Mesenchymal stem cell (in vitro differentiated cells and primary cell): ENCODE data around the gene SOX9.
A peak's percentile ranks its signal among the peaks of the same experiment; 100 is the strongest.

ENCODE experiments used
- DNase-seq: peaks from one replicate; pipeline ENCODE4 v3.0.0-alpha.2; 2013
- H2AFZ ChIP-seq: one replicate; pipeline ENCODE4 v1.6.1; 2013; ENCODE audit warnings: low read depth, mild to moderate bottlenecking, control low read depth, inconsistent platforms, low read length, moderate library complexity
- H2AK5ac ChIP-seq: 2 replicates; pipeline ENCODE4 v1.6.1; 2013; ENCODE audit warnings: low read length, moderate library complexity, mild to moderate bottlenecking, inconsistent platforms; ENCODE audit not compliant: severe bottlenecking
- H2BK120ac ChIP-seq: one replicate; pipeline ENCODE4 v1.6.1; 2013; ENCODE audit warnings: low read depth, mild to moderate bottlenecking, inconsistent platforms, low read length, moderate library complexity
- H2BK12ac ChIP-seq, 2 experiments: one replicate each; pipeline ENCODE4 v1.6.1; 2013; ENCODE audit warnings: inconsistent platforms in 2 of 2, low read length in 2 of 2, mild to moderate bottlenecking in 2 of 2, moderate library complexity in 2 of 2, control low read depth in 1 of 2
- H2BK15ac ChIP-seq: one replicate; pipeline ENCODE4 v1.6.1; 2013; ENCODE audit warnings: mild to moderate bottlenecking, low read depth, inconsistent platforms; ENCODE audit not compliant: poor library complexity, severe bottlenecking
- H2BK5ac ChIP-seq: 2 replicates; pipeline ENCODE4 v1.6.1; 2013; ENCODE audit warnings: low read depth, mild to moderate bottlenecking, low read length, control low read depth, inconsistent platforms; ENCODE audit not compliant: poor library complexity, severe bottlenecking
- H3K14ac ChIP-seq, 2 experiments: one replicate each; pipeline ENCODE4 v1.6.1; 2013; ENCODE audit warnings: inconsistent platforms in 2 of 2, low read length in 2 of 2, control low read depth in 1 of 2, mild to moderate bottlenecking in 1 of 2, moderate library complexity in 1 of 2
- H3K18ac ChIP-seq, 2 experiments: one replicate each; pipeline ENCODE4 v1.6.1; 2013; ENCODE audit warnings: inconsistent platforms in 2 of 2, low read length in 2 of 2, control low read depth in 1 of 2, low read depth in 1 of 2, mild to moderate bottlenecking in 1 of 2
- H3K23ac ChIP-seq, 2 experiments: one replicate each; pipeline ENCODE4 v1.6.1; 2013; ENCODE audit warnings: inconsistent platforms in 2 of 2, low read length in 2 of 2, mild to moderate bottlenecking in 2 of 2, moderate library complexity in 2 of 2, control low read depth in 1 of 2
- H3K27ac ChIP-seq: 2 replicates; pipeline ENCODE4 v1.5.1; 2013; ENCODE audit warnings: mild to moderate bottlenecking, moderate library complexity, low read length, control low read depth, inconsistent platforms; ENCODE audit not compliant: poor library complexity, severe bottlenecking
- H3K27me3 ChIP-seq, 2 experiments: 2 replicates each; pipeline versions ENCODE4 v1.6.1 to v1.7.0; 2013; ENCODE audit warnings: low read length in 2 of 2, mild to moderate bottlenecking in 2 of 2, moderate library complexity in 2 of 2, control low read depth in 1 of 2, inconsistent platforms in 1 of 2; ENCODE audit not compliant: control insufficient read depth in 1 of 2, insufficient read depth in 1 of 2
- H3K36me3 ChIP-seq, 2 experiments: 2 replicates each; pipeline versions ENCODE4 v1.6.1 to v1.7.0; 2013; ENCODE audit warnings: low read length in 2 of 2, control low read depth in 1 of 2, inconsistent platforms in 1 of 2, low read depth in 1 of 2, mild to moderate bottlenecking in 1 of 2; ENCODE audit not compliant: insufficient read depth in 2 of 2, control insufficient read depth in 1 of 2
- H3K4ac ChIP-seq, 2 experiments: one replicate each; pipeline ENCODE4 v1.6.1; 2013; ENCODE audit warnings: inconsistent platforms in 2 of 2, low read length in 2 of 2, mild to moderate bottlenecking in 2 of 2, moderate library complexity in 2 of 2, control low read depth in 1 of 2, low read depth in 1 of 2
- H3K4me1 ChIP-seq: 2 replicates; pipeline ENCODE4 v1.6.1; 2013; ENCODE audit warnings: low read depth, low read length, control low read depth; ENCODE audit not compliant: control insufficient read depth, insufficient read depth
- H3K4me2 ChIP-seq: 2 replicates; pipeline ENCODE4 v1.6.1; 2013; ENCODE audit warnings: low read length, mild to moderate bottlenecking, inconsistent platforms; ENCODE audit not compliant: poor library complexity, severe bottlenecking
- H3K4me3 ChIP-seq, 2 experiments: 2 replicates each; pipeline versions ENCODE4 v1.5.1 to v1.7.0; 2013; ENCODE audit warnings: low read length in 2 of 2, mild to moderate bottlenecking in 2 of 2, control low read depth in 1 of 2, low read depth in 1 of 2; ENCODE audit not compliant: insufficient read depth in 1 of 2
- H3K79me1 ChIP-seq: replicated peaks from 2 replicates; pipeline ENCODE4 v1.6.1; 2013; ENCODE audit warnings: mild to moderate bottlenecking, control low read depth, low read length, inconsistent platforms; ENCODE audit not compliant: poor library complexity, severe bottlenecking
- H3K9ac ChIP-seq: 2 replicates; pipeline ENCODE4 v1.7.0; 2013; ENCODE audit warnings: mild to moderate bottlenecking, low read length, moderate library complexity
- H3K9me3 ChIP-seq: 2 replicates; pipeline ENCODE4 v1.7.0; 2013; ENCODE audit warnings: mild to moderate bottlenecking, low read length; ENCODE audit not compliant: control insufficient read depth
- H4K8ac ChIP-seq: one replicate; pipeline ENCODE4 v1.6.1; 2013; ENCODE audit warnings: inconsistent platforms, mild to moderate bottlenecking, low read length, moderate library complexity
- H4K91ac ChIP-seq: one replicate; pipeline ENCODE4 v1.6.1; 2013; ENCODE audit warnings: mild to moderate bottlenecking, low read length, inconsistent platforms
- WGBS: methylation state at CpG from one replicate; pipeline ENCODE4 v1.1.7; 2013; ENCODE audit warnings: mixed read lengths; 5-methylcytosine and 5-hydroxymethylcytosine counted together

Gene SOX9

DNA sequence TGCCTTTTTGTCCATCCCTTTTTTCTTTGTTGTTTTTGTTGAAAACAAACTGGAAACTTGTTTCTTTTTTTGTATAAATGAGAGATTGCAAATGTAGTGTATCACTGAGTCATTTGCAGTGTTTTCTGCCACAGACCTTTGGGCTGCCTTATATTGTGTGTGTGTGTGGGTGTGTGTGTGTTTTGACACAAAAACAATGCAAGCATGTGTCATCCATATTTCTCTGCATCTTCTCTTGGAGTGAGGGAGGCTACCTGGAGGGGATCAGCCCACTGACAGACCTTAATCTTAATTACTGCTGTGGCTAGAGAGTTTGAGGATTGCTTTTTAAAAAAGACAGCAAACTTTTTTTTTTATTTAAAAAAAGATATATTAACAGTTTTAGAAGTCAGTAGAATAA lies 4.9 kb downstream of the SOX9 start:
- H2BK15ac ChIP-seq: no peak overlapping the region
- H2BK5ac ChIP-seq: no peak overlapping the region
- H3K14ac ChIP-seq: no peak overlapping the region
- H3K4me2 ChIP-seq: no peak overlapping the region
- H4K8ac ChIP-seq: no peak overlapping the region
- H2BK120ac ChIP-seq: no peak overlapping the region
- peaks cover 1% of the 10 kb centered on the region for H3K79me1 ChIP-seq
- no peaks in the 10 kb centered on the region for H3K9me3 ChIP-seq
- peak; percentile 13 for DNase-seq
- no peaks in the 10 kb centered on the region for H3K27me3 ChIP-seq
- H3K4ac ChIP-seq: no peak overlapping the region
- H3K4me3 ChIP-seq: peak overlapping the region in 1 of 2 experiments; percentile 16
- peaks cover 19 to 22% of the 10 kb centered on the region in 2 experiments for H3K36me3 ChIP-seq
- peaks cover 15% of the 10 kb centered on the region for H3K4me1 ChIP-seq
- H2BK12ac ChIP-seq: no peak overlapping the region
- H2AFZ ChIP-seq: no peak overlapping the region
- H3K23ac ChIP-seq: no peak overlapping the region
- H3K27ac ChIP-seq: no peak overlapping the region
- H3K9ac ChIP-seq: peak overlapping the region; percentile 69
- H2AK5ac ChIP-seq: no peak overlapping the region
- H4K91ac ChIP-seq: no peak overlapping the region
- no peak overlapping the region for H3K18ac ChIP-seq

DNA sequence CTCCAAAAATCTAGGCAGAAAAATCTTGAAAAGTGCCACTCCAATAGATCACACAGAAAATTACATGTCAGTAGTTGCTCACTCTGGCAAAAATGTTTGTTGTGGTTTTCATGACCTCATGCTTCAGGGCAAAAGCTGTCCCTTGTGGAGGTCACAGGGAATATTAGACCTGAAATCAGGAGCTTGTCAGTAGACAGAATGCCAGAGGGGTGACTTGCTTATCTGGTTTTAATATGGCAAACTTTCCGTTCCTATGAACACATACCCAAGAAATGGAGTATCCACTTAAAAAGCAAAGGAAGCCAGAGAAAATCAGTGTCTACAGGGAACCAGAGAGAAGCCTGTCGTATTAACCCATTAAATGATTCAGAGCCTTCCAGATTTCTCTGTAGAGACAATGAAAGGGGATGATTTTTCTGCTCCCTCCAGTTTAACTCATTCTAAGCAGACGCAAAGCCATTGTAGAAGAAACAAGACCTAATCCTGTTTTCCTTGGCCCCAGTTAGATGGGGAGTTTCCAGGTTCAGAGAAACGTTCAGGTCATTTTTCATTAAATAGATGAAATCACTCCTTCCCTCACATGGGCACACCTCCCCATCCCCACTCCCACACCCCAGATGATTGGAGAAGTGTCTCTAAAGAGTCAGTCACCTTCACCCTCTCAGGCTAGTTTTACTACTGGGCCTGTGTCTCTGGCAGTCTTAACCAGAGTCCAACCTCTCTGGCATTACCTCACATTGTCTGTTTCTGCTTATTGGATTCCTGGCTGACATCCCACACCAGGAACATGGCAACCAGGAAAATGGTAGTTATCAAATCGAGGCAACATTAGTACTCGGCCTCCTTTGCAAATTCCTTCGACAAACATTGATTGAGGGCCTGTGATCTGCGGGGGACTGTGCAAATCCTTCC lies 6.0 kb downstream of the SOX9 start:
- H3K14ac ChIP-seq: no peak overlapping the region
- H3K79me1 ChIP-seq: peaks cover 1% of the 10 kb centered on the region
- H2BK5ac ChIP-seq: no peak overlapping the region
- H2BK15ac ChIP-seq: no peak overlapping the region
- no peak overlapping the region for H2AK5ac ChIP-seq
- peak overlapping the region; percentile 69 for H3K9ac ChIP-seq
- no peaks in the 10 kb centered on the region for H3K9me3 ChIP-seq
- no peak overlapping the region for H4K91ac ChIP-seq
- no peak overlapping the region for H2BK12ac ChIP-seq
- no peak overlapping the region for H2AFZ ChIP-seq
- H3K4me1 ChIP-seq: peaks cover 15% of the 10 kb centered on the region
- WGBS: 74% methylated on average over 7 of the region's 8 CpGs
- H3K18ac ChIP-seq: no peak overlapping the region
- H3K4me2 ChIP-seq: no peak overlapping the region
- H4K8ac ChIP-seq: no peak overlapping the region
- no peaks in the 10 kb centered on the region for H3K27me3 ChIP-seq
- H3K36me3 ChIP-seq: peaks cover 19 to 22% of the 10 kb centered on the region in 2 experiments
- peak overlapping the region in 1 of 2 experiments; percentile 24 for H3K4ac ChIP-seq
- no peak overlapping the region for H3K4me3 ChIP-seq
- no peak overlapping the region for H3K23ac ChIP-seq
- no peak overlapping the region for H2BK120ac ChIP-seq
- DNase-seq: peak; percentile 72
- peak overlapping the region; percentile 55 for H3K27ac ChIP-seq

- Histone ChIP-seq H4K91ac (no peak overlapping the region), H2AFZ (no peak overlapping the region), H3K79me1 (peaks cover 1% of the 10 kb centered on the region), H3K27ac (no peak overlapping the region), H3K9ac (peak overlapping the region; percentile 69), H2BK5ac (no peak overlapping the region), H3K14ac (no peak overlapping the region), H3K4ac (no peak overlapping the region), H3K36me3 (peaks cover 15 to 19% of the 10 kb centered on the region in 2 experiments), H2AK5ac (peak overlapping the region; percentile 36), H3K27me3 (no peaks in the 10 kb centered on the region), H3K9me3 (no peaks in the 10 kb centered on the region), H3K4me3 (no peak overlapping the region), H3K4me2 (no peak overlapping the region), H2BK15ac (no peak overlapping the region), H2BK120ac (no peak overlapping the region), H4K8ac (no peak overlapping the region), H3K23ac (no peak overlapping the region), H2BK12ac (no peak overlapping the region), H3K4me1 (peaks cover 14% of the 10 kb centered on the region), H3K18ac (no peak overlapping the region)
- DNase-seq: no peak
- 100% methylated on average over 1 of the region's 3 CpGs for WGBS
Measured at GRCh38 chr17:72128039-72128438, 7.2 kb downstream of the SOX9 start.

- H3K9me3 ChIP-seq: no peaks in the 10 kb centered on the region
- no peak overlapping the region for H4K8ac ChIP-seq
- H3K27ac ChIP-seq: no peak overlapping the region
- H3K4me2 ChIP-seq: no peak overlapping the region
- no peak overlapping the region for H2AK5ac ChIP-seq
- H3K4ac ChIP-seq: no peak overlapping the region
- no peaks in the 10 kb centered on the region for H3K79me1 ChIP-seq
- no peaks in the 10 kb centered on the region for H3K27me3 ChIP-seq
- 80% methylated on average over 7 of the region's 7 CpGs for WGBS
- H2BK12ac ChIP-seq: no peak overlapping the region
- H3K4me1 ChIP-seq: peaks cover 4% of the 10 kb centered on the region
- H3K14ac ChIP-seq: no peak overlapping the region
- no peaks in the 10 kb centered on the region for H3K36me3 ChIP-seq
- no peak overlapping the region for H4K91ac ChIP-seq
- no peak overlapping the region for H3K18ac ChIP-seq
- no peak overlapping the region for H2BK5ac ChIP-seq
- H3K9ac ChIP-seq: peak overlapping the region; percentile 2
- H3K4me3 ChIP-seq: peak overlapping the region in 1 of 2 experiments; percentile 50
- no peak overlapping the region for H2BK120ac ChIP-seq
- DNase-seq: no peak
- no peak overlapping the region for H2BK15ac ChIP-seq
- no peak overlapping the region for H3K23ac ChIP-seq
- H2AFZ ChIP-seq: no peak overlapping the region
Measured at GRCh38 chr17:72134608-72135394, 14.0 kb downstream of the SOX9 start.
